ENCODE data around the gene LMNB1.
"Not testable (repeated sequence)": the region's sequence is repeated elsewhere in the genome, so short reads cannot be mapped to it uniquely, and the experiment has no call there.

LMNB1 gene

GRCh38 chr5:126831156-126831555 lies 54.2 kb downstream of the LMNB1 start:
- DNase-seq = no peak

- DNase-seq = no peak
These were observed 59.8 kb downstream of the LMNB1 start for GRCh38 chr5:126836778-126837177.

GRCh38 chr5:126837242-126837641 lies 60.3 kb downstream of the LMNB1 start:
- DNase-seq = no peak

- DNase-seq = no peak
These were observed 61.1 kb downstream of the LMNB1 start for GRCh38 chr5:126837906-126838539.

- not testable (repeated sequence) for DNase-seq
These were observed 62.5 kb downstream of the LMNB1 start for GRCh38 chr5:126839407-126839806.

GRCh38 chr5:126843375-126843774 lies 66.4 kb downstream of the LMNB1 start:
- not testable (repeated sequence) for DNase-seq

GRCh38 chr5:126845470-126846070 lies 68.6 kb downstream of the LMNB1 start:
- DNase-seq = peak; percentile 24

- DNase-seq = no peak
These were observed 69.4 kb downstream of the LMNB1 start for GRCh38 chr5:126846344-126846743.

GRCh38 chr5:126846744-126847455 lies 70.0 kb downstream of the LMNB1 start:
- no peak for DNase-seq

- no peak for DNase-seq
These were observed 70.5 kb downstream of the LMNB1 start for GRCh38 chr5:126847456-126847820.

GRCh38 chr5:126847826-126848251 lies 70.9 kb downstream of the LMNB1 start:
- DNase-seq = no peak

- DNase-seq = no peak
These were observed 71.3 kb downstream of the LMNB1 start for GRCh38 chr5:126848253-126848652.

GRCh38 chr5:126849101-126849678 lies 72.3 kb downstream of the LMNB1 start:
- no peak for DNase-seq

- no peak for DNase-seq
These were observed 74.6 kb downstream of the LMNB1 start for GRCh38 chr5:126851501-126852011.

- DNase-seq = no peak
These were observed 75.2 kb downstream of the LMNB1 start for GRCh38 chr5:126852091-126852571.

- no peak for DNase-seq
These were observed 75.9 kb downstream of the LMNB1 start for GRCh38 chr5:126852841-126853271.

GRCh38 chr5:126853541-126854307 lies 76.8 kb downstream of the LMNB1 start:
- DNase-seq = not testable (repeated sequence)

GRCh38 chr5:126854526-126855110 lies 77.7 kb downstream of the LMNB1 start:
- peak; percentile 9 for DNase-seq

GRCh38 chr5:126855266-126855665 lies 78.3 kb downstream of the LMNB1 start:
- no peak for DNase-seq

GRCh38 chr5:126857472-126858410 lies 80.8 kb downstream of the LMNB1 start:
- DNase-seq = no peak

- DNase-seq = no peak
These were observed 81.5 kb downstream of the LMNB1 start for GRCh38 chr5:126858441-126858840.

Measured in activated gamma-delta T cell (primary cell).